ENCODE results near the gene GPC4. TPM values are rescaled to one million over a fixed set of nuclear protein-coding genes. Genes with fewer than 3 reads are reported as not detected.

Gene GPC4
- total and polyA plus RNA-seq, 7 donors, result 7.3 to 22.0 (median 12.3) TPM

- DNase-seq, result peak in 1 of 2 donors; percentile 19
- Histone ChIP-seq H3K27me3 (ENCODE audit: insufficient read depth in 3 of 3, low read length in 2 of 3) (peaks cover 0 to 15% (median 0%) of the 10 kb centered on the region in 3 donors), H3K36me3 (ENCODE audit: insufficient read depth in 1 of 2, low read depth in 1 of 2) (peaks cover 0 to 7% of the 10 kb centered on the region in 2 donors), H3K4me1 (peaks cover 6% of the 10 kb centered on the region), H3K4me3 (no peak overlapping the region), H3K27ac (no peak overlapping the region), H3K9me3 (no peaks in the 10 kb centered on the region)
- no peak for TF ChIP-seq CTCF (IDR thresholded peaks at IDR 0.05)
- peak in 3 of 4 donors; percentile 32 to 67 (median 54) for ATAC-seq
- intact Hi-C loops (cut with DNase I), result no loop called here
- WGBS, 3 donors, result 27 to 31% (median 29%) methylated on average over 13 of the region's 13 CpGs
Measured at GRCh38 chrX:133307637-133308498, 107.4 kb downstream of the GPC4 start.

GRCh38 chrX:133307094-133307493 lies 108.2 kb downstream of the GPC4 start:
- DNase-seq (no peak), ATAC-seq (no peak)
- intact Hi-C loops (cut with DNase I), result no loop called here
- H3K36me3 ChIP-seq (ENCODE audit: insufficient read depth in 1 of 2, low read depth in 1 of 2), result peaks cover 0 to 14% of the 10 kb centered on the region in 2 donors
- H3K4me1 ChIP-seq, result peaks cover 6% of the 10 kb centered on the region
- no peaks in the 10 kb centered on the region for H3K9me3 ChIP-seq
- WGBS, 3 donors, result 55 to 76% (median 69%) methylated on average over 3 of the region's 3 CpGs
- no peak overlapping the region for H3K27ac ChIP-seq
- H3K27me3 ChIP-seq (ENCODE audit: insufficient read depth in 3 of 3, low read length in 2 of 3), result peaks cover 0 to 15% (median 0%) of the 10 kb centered on the region in 3 donors
- no peak for TF ChIP-seq CTCF (IDR thresholded peaks at IDR 0.05)
- no peak overlapping the region for H3K4me3 ChIP-seq

GRCh38 chrX:133306316-133306715 lies 109.0 kb downstream of the GPC4 start:
- Histone ChIP-seq H3K4me1 (peaks cover 6% of the 10 kb centered on the region), H3K9me3 (no peaks in the 10 kb centered on the region), H3K36me3 (ENCODE audit: insufficient read depth in 1 of 2, low read depth in 1 of 2) (peaks cover 0 to 17% of the 10 kb centered on the region in 2 donors), H3K27me3 (ENCODE audit: insufficient read depth in 3 of 3, low read length in 2 of 3) (peaks cover 0 to 9% (median 0%) of the 10 kb centered on the region in 3 donors), H3K27ac (no peak overlapping the region), H3K4me3 (no peak overlapping the region)
- intact Hi-C loops (cut with DNase I), result no loop called here
- DNase-seq (no peak), ATAC-seq (no peak)
- 48 to 78% (median 72%) methylated on average over 3 of the region's 3 CpGs for WGBS, 3 donors
- TF ChIP-seq CTCF (IDR thresholded peaks at IDR 0.05), result no peak

GRCh38 chrX:133305348-133305747 lies 109.9 kb downstream of the GPC4 start:
- intact Hi-C loops (cut with DNase I), result no loop called here

More at GRCh38 chrX:133305348-133305747, 109.9 kb downstream of the GPC4 start:
- H3K27me3 ChIP-seq (ENCODE audit: insufficient read depth in 3 of 3, low read length in 2 of 3), result peaks cover 0 to 9% (median 0%) of the 10 kb centered on the region in 3 donors
- peaks cover 6% of the 10 kb centered on the region for H3K4me1 ChIP-seq
- H3K4me3 ChIP-seq, result no peak overlapping the region
- no peaks in the 10 kb centered on the region for H3K9me3 ChIP-seq
- no peak for ATAC-seq
- H3K27ac ChIP-seq, result no peak overlapping the region
- H3K36me3 ChIP-seq (ENCODE audit: insufficient read depth in 1 of 2, low read depth in 1 of 2), result peaks cover 0 to 17% of the 10 kb centered on the region in 2 donors
- no peak for DNase-seq
- no peak for TF ChIP-seq CTCF (IDR thresholded peaks at IDR 0.05)

Measured in psoas muscle (tissue), 8 donors.